Measurements from ENCODE around the gene LGALS12.
A peak's percentile ranks its signal among the peaks of the same experiment; 100 is the strongest.

LGALS12 gene

DNA sequence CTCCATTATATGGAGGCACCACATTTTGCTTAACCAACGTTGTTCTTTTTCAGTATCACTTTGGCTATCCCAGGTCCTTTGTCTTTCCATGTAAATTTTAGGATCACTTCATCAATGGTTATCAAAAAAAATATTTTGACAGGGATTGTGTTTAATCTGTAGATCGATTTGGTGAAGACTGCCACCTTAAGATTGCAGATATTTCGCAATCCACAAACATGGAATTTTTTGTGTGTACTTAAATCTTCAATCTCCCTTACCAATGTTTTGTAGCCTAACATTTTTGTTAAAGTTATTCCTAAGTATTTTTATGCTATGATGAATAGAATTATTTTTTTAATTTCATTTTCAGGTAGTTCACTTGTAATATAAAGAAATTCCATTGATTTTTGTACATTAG lies 33.5 kb upstream of the LGALS12 start:
- no peak overlapping the region for H3K9ac ChIP-seq (ENCODE audit: low read depth, low read length)
- ATAC-seq (ENCODE audit: insufficient read depth, low read depth): no peak

GRCh38 chr11:63476618-63477017 lies 29.3 kb upstream of the LGALS12 start:
- H2AFZ ChIP-seq (ENCODE audit: low read depth, low read length): no peak overlapping the region
- H3K27me3 ChIP-seq (ENCODE audit: insufficient read depth, low read length, poor library complexity): no peaks in the 10 kb centered on the region
- H3K4me3 ChIP-seq (ENCODE audit: low read depth in 1 of 2, low read length in 2 of 2): no peak overlapping the region
- H3K4me1 ChIP-seq (ENCODE audit: insufficient read depth, low read length): 0 out of 2 replicates have a peak, but pooled peaks cover 2% of the 10 kb centered on the region
- H4K20me1 ChIP-seq (ENCODE audit: insufficient read depth, low read length): no peaks in the 10 kb centered on the region
- H3K27ac ChIP-seq (ENCODE audit: low read length): no peak overlapping the region
- no peaks in the 10 kb centered on the region for H3K36me3 ChIP-seq (ENCODE audit: insufficient read depth, low read length)
- H3K9me3 ChIP-seq (ENCODE audit: insufficient read depth, low read length, severe bottlenecking): peaks cover 6% of the 10 kb centered on the region
- DNase-seq (no peak), ATAC-seq (ENCODE audit: insufficient read depth, low read depth) (no peak)
- TF ChIP-seq CTCF (IDR thresholded peaks at IDR 0.05; ENCODE audit: borderline replicate concordance, extremely low read depth, low read length, poor library complexity, severe bottlenecking): no peak
- no peak for TF ChIP-seq EZH2 (IDR thresholded peaks at IDR 0.05; ENCODE audit: borderline replicate concordance, low read depth, low read length, severe bottlenecking)
- no peaks in the 10 kb centered on the region for H3K79me2 ChIP-seq (ENCODE audit: insufficient read depth, low read length)
- H3K9ac ChIP-seq (ENCODE audit: low read depth, low read length): no peak overlapping the region
- no peak overlapping the region for H3K4me2 ChIP-seq (ENCODE audit: insufficient read depth, low read length)

More for the DNA sequence above, 33.5 kb upstream of the LGALS12 start:
- Histone ChIP-seq H4K20me1 (ENCODE audit: insufficient read depth, low read length) (no peaks in the 10 kb centered on the region), H2AFZ (ENCODE audit: low read depth, low read length) (no peak overlapping the region), H3K4me2 (ENCODE audit: insufficient read depth, low read length) (no peak overlapping the region), H3K9me3 (ENCODE audit: insufficient read depth, low read length, severe bottlenecking) (peaks cover 6% of the 10 kb centered on the region), H3K4me3 (ENCODE audit: low read depth in 1 of 2, low read length in 2 of 2) (no peak overlapping the region), H3K4me1 (ENCODE audit: insufficient read depth, low read length) (no peaks in the 10 kb centered on the region), H3K27me3 (ENCODE audit: insufficient read depth, low read length, poor library complexity) (peaks cover 12% of the 10 kb centered on the region), H3K79me2 (ENCODE audit: insufficient read depth, low read length) (no peaks in the 10 kb centered on the region), H3K27ac (ENCODE audit: low read length) (no peak overlapping the region), H3K36me3 (ENCODE audit: insufficient read depth, low read length) (no peaks in the 10 kb centered on the region)
- no peak for TF ChIP-seq EZH2 (IDR thresholded peaks at IDR 0.05; ENCODE audit: borderline replicate concordance, low read depth, low read length, severe bottlenecking)
- TF ChIP-seq CTCF (IDR thresholded peaks at IDR 0.05; ENCODE audit: borderline replicate concordance, extremely low read depth, low read length, poor library complexity, severe bottlenecking): no peak
- DNase-seq: no peak

DNA sequence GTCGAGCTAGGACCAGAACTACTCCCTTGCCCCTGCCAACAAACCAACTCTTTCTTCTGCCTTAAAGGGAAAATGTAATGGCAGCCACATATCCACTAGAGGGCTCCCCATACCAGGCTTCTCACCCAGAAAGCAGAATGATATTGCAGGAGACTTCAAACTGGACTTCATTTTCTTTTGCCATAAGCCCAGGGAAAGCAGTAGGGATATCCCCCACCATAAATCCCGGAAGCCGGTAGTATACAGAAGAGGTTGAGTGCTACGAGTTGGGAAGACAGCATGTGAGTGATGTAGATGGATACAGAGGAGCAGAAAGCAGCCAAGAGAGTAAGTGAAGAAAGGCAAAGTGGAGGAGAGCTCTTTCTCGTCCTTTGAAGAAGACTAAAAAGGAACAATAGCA lies 27.0 kb upstream of the LGALS12 start:
- Histone ChIP-seq H3K79me2 (ENCODE audit: insufficient read depth, low read length) (no peaks in the 10 kb centered on the region), H3K4me2 (ENCODE audit: insufficient read depth, low read length) (no peak overlapping the region), H3K9me3 (ENCODE audit: insufficient read depth, low read length, severe bottlenecking) (peaks cover 6% of the 10 kb centered on the region), H3K27ac (ENCODE audit: low read length) (no peak overlapping the region), H3K27me3 (ENCODE audit: insufficient read depth, low read length, poor library complexity) (no peaks in the 10 kb centered on the region), H2AFZ (ENCODE audit: low read depth, low read length) (no peak overlapping the region), H3K4me3 (ENCODE audit: low read depth in 1 of 2, low read length in 2 of 2) (no peak overlapping the region), H4K20me1 (ENCODE audit: insufficient read depth, low read length) (no peaks in the 10 kb centered on the region), H3K9ac (ENCODE audit: low read depth, low read length) (no peak overlapping the region), H3K36me3 (ENCODE audit: insufficient read depth, low read length) (no peaks in the 10 kb centered on the region), H3K4me1 (ENCODE audit: insufficient read depth, low read length) (0 out of 2 replicates have a peak, but pooled peaks cover 2% of the 10 kb centered on the region)
- ATAC-seq (ENCODE audit: insufficient read depth, low read depth): peak; percentile 83
- no peak for TF ChIP-seq EZH2 (IDR thresholded peaks at IDR 0.05; ENCODE audit: borderline replicate concordance, low read depth, low read length, severe bottlenecking)
- peak; percentile 98 for TF ChIP-seq CTCF (IDR thresholded peaks at IDR 0.05; ENCODE audit: borderline replicate concordance, extremely low read depth, low read length, poor library complexity, severe bottlenecking)
- peak; percentile 64 for DNase-seq

DNA sequence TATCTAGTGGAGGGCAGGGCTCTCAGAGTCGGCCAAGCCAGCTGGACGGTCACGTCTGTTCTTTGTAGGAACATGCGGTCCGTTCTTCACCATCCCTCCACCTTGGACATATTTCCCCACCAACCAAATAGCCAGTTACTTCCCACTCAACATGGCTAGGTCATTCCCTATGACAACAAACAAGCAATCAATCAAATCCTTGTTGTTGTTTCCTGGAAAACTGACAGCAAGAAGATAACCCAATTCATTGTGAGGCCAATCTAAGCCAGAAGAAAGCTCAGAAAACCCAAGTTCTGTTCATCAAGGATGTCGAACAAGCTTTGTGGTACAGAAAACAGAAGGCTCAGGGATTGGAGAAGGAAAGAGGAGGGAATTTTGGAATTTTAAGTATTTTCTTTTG lies 25.8 kb upstream of the LGALS12 start:
- Histone ChIP-seq H3K9me3 (ENCODE audit: insufficient read depth, low read length, severe bottlenecking) (peaks cover 6% of the 10 kb centered on the region), H4K20me1 (ENCODE audit: insufficient read depth, low read length) (no peaks in the 10 kb centered on the region), H3K9ac (ENCODE audit: low read depth, low read length) (no peak overlapping the region), H3K27me3 (ENCODE audit: insufficient read depth, low read length, poor library complexity) (no peaks in the 10 kb centered on the region), H3K4me1 (ENCODE audit: insufficient read depth, low read length) (0 out of 2 replicates have a peak, but pooled peaks cover 2% of the 10 kb centered on the region), H3K36me3 (ENCODE audit: insufficient read depth, low read length) (no peaks in the 10 kb centered on the region), H3K79me2 (ENCODE audit: insufficient read depth, low read length) (no peaks in the 10 kb centered on the region), H2AFZ (ENCODE audit: low read depth, low read length) (no peak overlapping the region), H3K4me3 (ENCODE audit: low read depth in 1 of 2, low read length in 2 of 2) (no peak overlapping the region), H3K4me2 (ENCODE audit: insufficient read depth, low read length) (no peak overlapping the region), H3K27ac (ENCODE audit: low read length) (no peak overlapping the region)
- DNase-seq (no peak), ATAC-seq (ENCODE audit: insufficient read depth, low read depth) (no peak)
- TF ChIP-seq EZH2 (IDR thresholded peaks at IDR 0.05; ENCODE audit: borderline replicate concordance, low read depth, low read length, severe bottlenecking) (no peak), CTCF (IDR thresholded peaks at IDR 0.05; ENCODE audit: borderline replicate concordance, extremely low read depth, low read length, poor library complexity, severe bottlenecking) (no peak)

Data from DND-41 (cell line).